ENCODE measurements around the gene NECAB2.

GRCh38 chr16:83948914-83949723 lies 18.9 kb upstream of the NECAB2 start:
- TF ChIP-seq CTCF (IDR thresholded peaks at IDR 0.05): no peak
- TF ChIP-seq EP300 (IDR thresholded peaks at IDR 0.05): no peak
- TF ChIP-seq POLR2A (IDR thresholded peaks at IDR 0.05): no peak
- no peak for TF ChIP-seq POLR2AphosphoS5 (IDR thresholded peaks at IDR 0.05)

All from suprapubic skin (tissue), 4 donors.